Fibroblast of lung (primary cell): ENCODE results near the gene NDUFS5. TPM values are rescaled to one million over a fixed set of nuclear protein-coding genes. Genes with fewer than 3 reads are reported as not detected.
"Not testable (repeated sequence)": the region's sequence is repeated elsewhere in the genome, so short reads cannot be mapped to it uniquely, and the experiment has no call there.

Source experiments
- DNase-seq, 2 donors: peaks; one replicate each; pipeline versions ENCODE4 v3.0.0 to v3.0.0-alpha.2; 2010; ENCODE audit warnings: low read depth in 2 of 2
- H2AFZ ChIP-seq: 2 replicates; pipeline ENCODE4 v1.5.1; 2012; ENCODE audit warnings: low read length, control low read depth, inconsistent platforms
- H3K27ac ChIP-seq: 2 replicates; pipeline ENCODE4 v1.5.1; 2011; ENCODE audit warnings: low read length, control low read depth; ENCODE audit not compliant: insufficient read depth
- H3K27me3 ChIP-seq: 2 replicates; pipeline ENCODE4 v1.5.1; 2011; ENCODE audit warnings: mild to moderate bottlenecking, low read length; ENCODE audit not compliant: control insufficient read depth, insufficient read depth
- H3K36me3 ChIP-seq: 2 replicates; pipeline ENCODE4 v1.5.1; 2011; ENCODE audit warnings: low read length; ENCODE audit not compliant: control insufficient read depth, insufficient read depth
- H3K4me1 ChIP-seq: 2 replicates; pipeline ENCODE4 v1.5.1; 2011; ENCODE audit warnings: low read length; ENCODE audit not compliant: control insufficient read depth, insufficient read depth; ENCODE audit errors: extremely low read depth
- H3K4me2 ChIP-seq: 2 replicates; pipeline ENCODE4 v1.5.1; 2011; ENCODE audit warnings: low read length, control low read depth; ENCODE audit not compliant: insufficient read depth; ENCODE audit errors: extremely low read depth
- H3K4me3 ChIP-seq, 4 experiments: fragments of 200-600 bp in 1 of 4; sonication (generic) in 1 of 4; replicated peaks in 1 of 4; 2 replicates each; pipeline ENCODE4 v1.5.1; 2011 to 2016; ENCODE audit warnings: low read length in 4 of 4, low read depth in 3 of 4, mild to moderate bottlenecking in 3 of 4, control low read depth in 2 of 4, inconsistent platforms in 1 of 4, mixed read lengths in 1 of 4; ENCODE audit not compliant: insufficient read depth in 1 of 4; ENCODE audit errors: control extremely low read depth in 1 of 4
- H3K79me2 ChIP-seq: 2 replicates; pipeline ENCODE4 v1.5.1; 2012; ENCODE audit warnings: mild to moderate bottlenecking, low read length, inconsistent platforms; ENCODE audit not compliant: control insufficient read depth, insufficient read depth
- H3K9ac ChIP-seq: 2 replicates; pipeline ENCODE4 v1.5.1; 2011; ENCODE audit warnings: mild to moderate bottlenecking, low read length, control low read depth; ENCODE audit not compliant: insufficient read depth
- H3K9me3 ChIP-seq: 2 replicates; pipeline ENCODE4 v1.5.1; 2012; ENCODE audit warnings: low read depth, low read length; ENCODE audit not compliant: control insufficient read depth, insufficient read depth
- H4K20me1 ChIP-seq: 2 replicates; pipeline ENCODE4 v1.5.1; 2011; ENCODE audit warnings: low read length; ENCODE audit not compliant: control insufficient read depth, insufficient read depth; ENCODE audit errors: extremely low read depth
- EZH2 ChIP-seq: IDR thresholded peaks from 2 replicates; pipeline ENCODE4 v1.5.1; 2012; ENCODE audit warnings: low read length, control low read depth, mild to moderate bottlenecking; ENCODE audit errors: missing control alignments
- polyA plus RNA-seq, 2 donors: library from polyadenylated mRNA; depleted of rRNA in 1 of 2; stranded (reverse) in 1 of 2; unstranded in 1 of 2; fragments of >200 nt; gene quantifications; 2 replicates each; pipeline ENCODE4 v1.2.1, GENCODE V29; 2011 to 2012; ENCODE audit warnings: missing spikeins in 1 of 2
- total RNA-seq: library from RNA; depleted of rRNA; stranded (reverse); fragments of >200 nt; gene quantifications from 2 replicates; pipeline ENCODE4 v1.2.1, GENCODE V29; 2014
- TF ChIP-seq, protein P1 (sequence below), 2 donors: IDR thresholded peaks in 1 of 2; conservative IDR thresholded peaks in 1 of 2; 1 replicate in 1 of 2; 2 replicates in 1 of 2; pipeline ENCODE4 v1.5.1; 2011 to 2012; ENCODE audit warnings: low read length in 2 of 2, control low read depth in 1 of 2, inconsistent platforms in 1 of 2, low read depth in 1 of 2, mild to moderate bottlenecking in 1 of 2

NDUFS5 gene
- total and polyA plus RNA-seq, 2 donors (not counting 1 experiment from before 2014, with no cell fraction given), result 501 to 572 TPM

DNA sequence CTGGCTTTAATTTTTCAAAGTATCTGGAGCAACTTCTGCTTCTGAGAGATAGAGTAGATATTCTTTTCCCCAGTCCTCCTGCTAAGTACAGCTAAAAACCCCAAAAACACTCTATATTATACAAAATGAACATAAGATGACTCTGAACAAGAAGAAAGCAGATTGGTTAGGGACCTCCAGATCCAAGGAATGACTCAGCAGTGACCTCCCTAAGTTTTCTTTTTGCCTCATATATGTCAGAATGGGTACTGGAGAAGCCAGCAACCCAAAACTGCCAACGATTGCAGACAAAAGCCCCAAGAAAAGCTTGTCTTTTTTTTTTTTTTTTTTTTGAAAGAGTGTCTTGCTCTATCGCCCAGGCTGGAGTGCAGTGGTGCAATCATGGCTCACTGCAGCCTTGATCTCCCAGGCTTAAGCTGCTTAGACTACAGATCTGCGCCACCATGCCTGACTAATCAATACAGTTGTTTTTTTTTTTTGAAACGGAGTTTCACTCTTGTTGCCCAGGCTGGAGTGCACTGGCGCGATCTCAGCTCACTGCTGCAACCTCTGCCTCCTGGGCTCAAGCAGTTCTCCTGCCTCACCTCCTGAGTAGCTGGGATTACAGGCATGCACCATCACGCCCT is 22.7 kb downstream of the NDUFS5 start:
- no peaks in the 10 kb centered on the region for H4K20me1 ChIP-seq
- H3K36me3 ChIP-seq, result peaks cover 1% of the 10 kb centered on the region
- no peaks in the 10 kb centered on the region for H3K79me2 ChIP-seq
- no peaks in the 10 kb centered on the region for H3K9me3 ChIP-seq
- peak in 1 of 2 donors; percentile 20 for DNase-seq
- TF ChIP-seq, protein P1, sequence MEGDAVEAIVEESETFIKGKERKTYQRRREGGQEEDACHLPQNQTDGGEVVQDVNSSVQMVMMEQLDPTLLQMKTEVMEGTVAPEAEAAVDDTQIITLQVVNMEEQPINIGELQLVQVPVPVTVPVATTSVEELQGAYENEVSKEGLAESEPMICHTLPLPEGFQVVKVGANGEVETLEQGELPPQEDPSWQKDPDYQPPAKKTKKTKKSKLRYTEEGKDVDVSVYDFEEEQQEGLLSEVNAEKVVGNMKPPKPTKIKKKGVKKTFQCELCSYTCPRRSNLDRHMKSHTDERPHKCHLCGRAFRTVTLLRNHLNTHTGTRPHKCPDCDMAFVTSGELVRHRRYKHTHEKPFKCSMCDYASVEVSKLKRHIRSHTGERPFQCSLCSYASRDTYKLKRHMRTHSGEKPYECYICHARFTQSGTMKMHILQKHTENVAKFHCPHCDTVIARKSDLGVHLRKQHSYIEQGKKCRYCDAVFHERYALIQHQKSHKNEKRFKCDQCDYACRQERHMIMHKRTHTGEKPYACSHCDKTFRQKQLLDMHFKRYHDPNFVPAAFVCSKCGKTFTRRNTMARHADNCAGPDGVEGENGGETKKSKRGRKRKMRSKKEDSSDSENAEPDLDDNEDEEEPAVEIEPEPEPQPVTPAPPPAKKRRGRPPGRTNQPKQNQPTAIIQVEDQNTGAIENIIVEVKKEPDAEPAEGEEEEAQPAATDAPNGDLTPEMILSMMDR (conservative IDR thresholded peaks at IDR 0.05 in 1 of 2, IDR thresholded peaks at IDR 0.05 in 1 of 2; ENCODE audit: low read depth in 1 of 2, low read length in 2 of 2), result no peak
- TF ChIP-seq EZH2, result no peak
- no peaks in the 10 kb centered on the region for H3K27me3 ChIP-seq
- H2AFZ ChIP-seq, result no peak overlapping the region
- H3K4me2 ChIP-seq, result no peak overlapping the region
- no peak overlapping the region for H3K9ac ChIP-seq
- no peak overlapping the region for H3K27ac ChIP-seq
- peaks cover 6% of the 10 kb centered on the region for H3K4me1 ChIP-seq
- no peak overlapping the region for H3K4me3 ChIP-seq

DNA sequence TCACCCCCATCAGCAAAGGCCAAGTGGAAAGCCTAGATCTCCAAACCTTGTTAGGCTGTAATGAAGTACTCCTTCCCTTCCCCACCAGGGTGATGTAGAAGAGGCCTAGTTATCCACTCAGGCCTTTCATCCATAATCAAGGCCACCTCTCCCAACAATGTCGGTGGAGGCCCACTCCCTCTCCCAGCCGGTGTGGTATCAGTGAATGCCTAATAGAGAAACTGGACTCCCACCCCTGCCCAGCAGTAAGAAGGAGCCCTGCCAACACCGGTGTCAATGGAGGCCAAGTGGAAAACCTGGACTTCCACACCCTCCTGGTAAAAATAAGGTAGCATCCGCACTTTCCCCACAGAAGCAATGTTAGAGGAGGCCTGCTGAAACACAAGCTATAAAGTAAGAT is 23.9 kb downstream of the NDUFS5 start:
- H3K27ac ChIP-seq, result no peak overlapping the region

DNA sequence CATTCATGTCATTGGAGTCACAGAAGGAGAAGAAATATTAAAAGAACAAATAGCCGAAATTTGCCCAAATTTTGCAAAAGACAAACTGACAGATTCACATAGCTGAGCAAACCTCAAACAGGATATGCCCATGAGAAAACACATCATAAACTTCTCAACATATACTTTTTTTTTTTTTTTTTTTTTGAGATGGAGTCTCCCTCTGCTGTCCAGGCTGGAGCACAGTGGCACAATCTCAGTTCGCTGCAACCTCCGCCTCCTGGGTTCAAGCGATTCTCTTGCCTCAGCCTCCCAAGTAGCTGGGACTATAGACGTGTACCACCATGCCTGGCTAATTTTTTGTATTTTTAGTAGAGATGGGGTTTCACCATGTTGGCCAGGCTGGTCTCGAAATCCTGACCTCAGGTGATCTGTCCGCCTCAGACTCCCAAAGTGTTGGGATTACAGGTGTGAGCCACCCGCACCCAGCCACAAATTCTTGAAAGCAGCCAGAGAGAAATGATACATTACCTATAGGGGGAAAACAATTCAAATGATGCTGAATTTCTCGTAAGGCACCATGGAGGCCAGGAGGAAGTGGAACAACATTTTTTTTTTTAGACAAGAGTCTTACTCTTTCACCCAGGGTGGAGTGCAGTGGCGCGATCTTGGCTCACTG is 25.2 kb downstream of the NDUFS5 start:
- H3K27me3 ChIP-seq, DNase-seq, H3K79me2 ChIP-seq, H3K9me3 ChIP-seq, H3K36me3 ChIP-seq, H3K4me2 ChIP-seq, H2AFZ ChIP-seq, H3K27ac ChIP-seq, H4K20me1 ChIP-seq, H3K9ac ChIP-seq, H3K4me1 ChIP-seq, H3K4me3 ChIP-seq: not testable (repeated sequence)

More for the DNA sequence above, 23.9 kb downstream of the NDUFS5 start:
- TF ChIP-seq, protein P1 (conservative IDR thresholded peaks at IDR 0.05 in 1 of 2, IDR thresholded peaks at IDR 0.05 in 1 of 2; ENCODE audit: low read depth in 1 of 2, low read length in 2 of 2), result no peak
- TF ChIP-seq EZH2, result no peak
- Histone ChIP-seq H3K9ac (no peak overlapping the region), H3K27me3 (no peaks in the 10 kb centered on the region), H3K9me3 (no peaks in the 10 kb centered on the region), H4K20me1 (no peaks in the 10 kb centered on the region), H3K36me3 (no peaks in the 10 kb centered on the region), H3K4me3 (no peak overlapping the region), H2AFZ (no peak overlapping the region), H3K4me1 (peaks cover 6% of the 10 kb centered on the region), H3K79me2 (no peaks in the 10 kb centered on the region), H3K4me2 (no peak overlapping the region)
- no peak for DNase-seq
